B cell (primary cell): ENCODE data around the gene MT1M. TPM values are rescaled to one million over a fixed set of nuclear protein-coding genes. Genes with fewer than 3 reads are reported as not detected.

ENCODE experiments used
- ATAC-seq: fragments of 200-7000 bp; cut with Tn5 transposase; one replicate; pipeline ENCODE4 v1.10.0; 2021; ENCODE audit warnings: low read depth, mild to moderate bottlenecking, moderate number of reproducible peaks, moderate library complexity
- CTCF ChIA-PET: fragments of 350-600 bp; sonication (Branson Sonifier 250); formaldehyde crosslinking; loops from one replicate; lab custom pipeline; 2021; ENCODE audit warnings: antibody characterized with exemption, inconsistent platforms; lab: Charles Lee
- POLR2A ChIA-PET: fragments of 350-600 bp; sonication (Branson Sonifier 250); formaldehyde crosslinking; loops from one replicate; lab custom pipeline; 2021; ENCODE audit warnings: antibody characterized with exemption; lab: Charles Lee
- DNase-seq: peaks from one replicate; pipeline ENCODE4 v3.0.0; 2013
- H2AFZ ChIP-seq: 2 replicates; pipeline ENCODE4 v1.6.1; 2012; ENCODE audit warnings: mild to moderate bottlenecking, low read depth, low read length; ENCODE audit not compliant: insufficient read depth, poor library complexity, severe bottlenecking
- H3K27ac ChIP-seq, 2 donors: 1 replicate in 1 of 2; 2 replicates in 1 of 2; pipeline ENCODE4 v1.5.1; 2012 to 2013; ENCODE audit warnings: low read length in 2 of 2, mild to moderate bottlenecking in 2 of 2, moderate library complexity in 1 of 2
- H3K27me3 ChIP-seq, 4 experiments: fragments of 200-600 bp in 1 of 4; sonication (generic) in 1 of 4; replicated peaks in 1 of 4; 1 replicate in 2 of 4; 2 replicates in 2 of 4; pipeline versions ENCODE4 v1.6.1 to v1.7.0; 2013 to 2016; ENCODE audit warnings: low read length in 3 of 4, mild to moderate bottlenecking in 2 of 4, mixed read lengths in 1 of 4, moderate library complexity in 1 of 4; ENCODE audit not compliant: insufficient read depth in 4 of 4, control insufficient read depth in 3 of 4; ENCODE audit errors: control extremely low read depth in 1 of 4
- H3K36me3 ChIP-seq, 2 experiments: replicated peaks in 1 of 2; 1 replicate in 1 of 2; 2 replicates in 1 of 2; pipeline versions ENCODE4 v1.6.1 to v1.7.1; 2013; ENCODE audit warnings: low read length in 1 of 2; ENCODE audit not compliant: insufficient read depth in 2 of 2, control insufficient read depth in 1 of 2; ENCODE audit errors: control extremely low read depth in 1 of 2, extremely low read depth in 1 of 2
- H3K4me1 ChIP-seq, 2 donors: fragments of 200-600 bp in 1 of 2; sonication (generic) in 1 of 2; 1 replicate in 1 of 2; 2 replicates in 1 of 2; pipeline versions ENCODE4 v1.5.1 to v1.6.1; 2013 to 2017; ENCODE audit warnings: low read length in 2 of 2; ENCODE audit not compliant: control insufficient read depth in 2 of 2, insufficient read depth in 2 of 2
- H3K4me2 ChIP-seq: replicated peaks from 2 replicates; pipeline ENCODE3; 2012; ENCODE audit warnings: mild to moderate bottlenecking, low read depth, low read length; ENCODE audit not compliant: poor library complexity, severe bottlenecking
- H3K4me3 ChIP-seq, 5 experiments: fragments of 200-600 bp in 1 of 5; sonication (generic) in 1 of 5; 1 replicate in 3 of 5; 2 replicates in 2 of 5; pipeline versions ENCODE4 v1.5.1 to v1.7.0; 2011 to 2016; ENCODE audit warnings: low read length in 4 of 5, mild to moderate bottlenecking in 4 of 5, low read depth in 2 of 5, control low read depth in 1 of 5, moderate library complexity in 1 of 5; ENCODE audit not compliant: insufficient read depth in 1 of 5; ENCODE audit errors: control extremely low read depth in 1 of 5, extremely low read depth in 1 of 5
- H3K79me2 ChIP-seq: fragments of 200-600 bp; sonication (generic); one replicate; pipeline ENCODE4 v1.6.0; 2016; ENCODE audit warnings: low read length; ENCODE audit not compliant: control insufficient read depth, insufficient read depth
- H3K9ac ChIP-seq: fragments of 200-600 bp; sonication (generic); 2 replicates; pipeline ENCODE4 v1.6.1; 2017; ENCODE audit warnings: mild to moderate bottlenecking, low read length, moderate library complexity
- H3K9me3 ChIP-seq, 3 donors: one replicate each; pipeline versions ENCODE4 v1.6.1 to v1.7.1; 2013; ENCODE audit warnings: low read length in 2 of 3; ENCODE audit not compliant: control insufficient read depth in 2 of 3, insufficient read depth in 1 of 3; ENCODE audit errors: control extremely low read depth in 1 of 3
- H4K20me1 ChIP-seq: 2 replicates; pipeline ENCODE4 v1.6.0; 2012; ENCODE audit warnings: mild to moderate bottlenecking, low read length; ENCODE audit not compliant: insufficient read depth, control insufficient read depth, poor library complexity, severe bottlenecking
- H3K27ac Mint-ChIP-seq: one replicate; pipeline ENCODE4 v1.8.0; 2021; ENCODE audit warnings: mixed read lengths
- H3K27me3 Mint-ChIP-seq: one replicate; pipeline ENCODE4 v1.8.0; 2021; ENCODE audit warnings: mixed read lengths
- H3K4me1 Mint-ChIP-seq: one replicate; pipeline ENCODE4 v1.8.0; 2021; ENCODE audit warnings: mixed read lengths
- H3K4me3 Mint-ChIP-seq: one replicate; pipeline ENCODE4 v1.8.0; 2021; ENCODE audit warnings: mixed read lengths
- H3K9me3 Mint-ChIP-seq: one replicate; pipeline ENCODE4 v1.8.0; 2022; ENCODE audit warnings: mixed read lengths; ENCODE audit not compliant: insufficient read depth
- CTCF ChIP-seq: fragments of 200-600 bp; IDR thresholded peaks from one replicate; pipeline ENCODE4 v1.8.0; 2022; ENCODE audit warnings: antibody characterized with exemption, mild to moderate bottlenecking
- EZH2 ChIP-seq: IDR thresholded peaks from 2 replicates; pipeline ENCODE4 v1.6.1; 2012; ENCODE audit warnings: borderline replicate concordance, low read depth, mild to moderate bottlenecking, moderate library complexity, low read length; ENCODE audit not compliant: insufficient read depth, poor library complexity, severe bottlenecking
- WGBS: methylation state at CpG from one replicate; pipeline ENCODE4 v1.1.5; 2013; ENCODE audit warnings: missing lambda C conversion rate; ENCODE audit not compliant: insufficient coverage; 5-methylcytosine and 5-hydroxymethylcytosine counted together
- intact Hi-C: fragments of 100-400 bp; cut with micrococcal nuclease; formaldehyde crosslinking; loops from one replicate; pipeline ENCODE4 v1.10.0; 2022
- polyA plus RNA-seq: library from polyadenylated mRNA; depleted of rRNA; stranded (reverse); fragments of >200 nt; gene quantifications from 2 replicates; pipeline ENCODE4 v1.2.3, GENCODE V29; 2012
- total RNA-seq, 2 donors: library from RNA; stranded (reverse); fragments of 120-200 nt in 1 of 2; gene quantifications; 1 replicate in 1 of 2; 2 replicates in 1 of 2; pipeline versions ENCODE4 v1.2.3 to v1.2.4, GENCODE V29; 2013 to 2022

MT1M gene
- total and polyA plus RNA-seq, 2 donors (not counting 1 experiment from before 2014, with no cell fraction given): not detected

GRCh38 chr16:56608876-56609462 lies 23.5 kb upstream of the MT1M start:
- Histone ChIP-seq H3K4me3 (peak overlapping the region; percentile 60 to 77 (median 73)), H3K4me2 (peak overlapping the region; percentile 86), H3K4me1 (peaks cover 21 to 41% of the 10 kb centered on the region in 2 donors), H3K36me3 (no peaks in the 10 kb centered on the region), H2AFZ (peak overlapping the region; percentile 77), H3K9ac (peak overlapping the region; percentile 66), H3K27ac (peak overlapping the region in 1 of 2 donors; percentile 12), H3K9me3 (no peaks in the 10 kb centered on the region), H4K20me1 (no peaks in the 10 kb centered on the region), H3K27me3 (no peaks in the 10 kb centered on the region), H3K79me2 (no peaks in the 10 kb centered on the region)
- Mint-ChIP-seq H3K27ac (peak overlapping the region; percentile 88), H3K4me1 (peaks cover 37% of the 10 kb centered on the region), H3K27me3 (no peaks in the 10 kb centered on the region), H3K9me3 (no peaks in the 10 kb centered on the region), H3K4me3 (peak overlapping the region; percentile 97)
- no peak for DNase-seq
- no peak for TF ChIP-seq EZH2
- TF ChIP-seq CTCF: no peak
- intact Hi-C loops: loop anchor here (1.0 to 10.0 kb wide), 12 partner anchors 22 to 636 kb away; partner anchors contain the start of genes ARL2BP, MT1F, MT1X and NUDT21
- ATAC-seq: no peak
- POLR2A ChIA-PET: interaction anchor here (1.3 kb wide), 1 partner anchor 34 kb away, joined by 3 read pairs; no protein-coding TSS in a partner anchor
- CTCF ChIA-PET: interaction anchor here (1.0 to 2.2 kb wide), 6 partner anchors 9 to 291 kb away, joined by 3 to 18 read pairs (median 4); no protein-coding TSS in a partner anchor
- WGBS: 0% methylated on average over 16 of the region's 21 CpGs

DNA sequence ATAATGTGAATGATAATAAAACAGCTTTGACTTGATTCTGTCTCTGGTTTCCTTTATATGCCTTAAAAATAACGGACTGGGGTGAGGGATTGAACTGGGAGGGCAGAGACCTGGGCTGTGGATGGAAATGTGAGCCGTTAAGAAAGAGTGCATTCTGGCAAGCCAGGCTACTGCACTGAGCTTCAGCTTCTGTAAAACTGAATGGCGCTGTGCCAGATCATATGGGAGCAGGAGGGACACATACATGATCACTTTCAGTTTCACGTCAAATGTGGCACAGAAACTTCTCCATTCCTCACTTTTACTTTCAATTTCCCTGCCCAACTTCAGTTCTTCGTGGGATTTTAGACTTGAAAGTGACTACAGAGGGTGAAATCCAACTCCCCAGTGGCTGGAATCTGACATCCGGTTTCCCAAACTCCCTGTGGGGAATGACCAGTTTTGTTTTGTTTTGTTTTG lies 23.0 kb upstream of the MT1M start:
- CTCF ChIA-PET: interaction anchor here (1.0 to 2.2 kb wide), 6 partner anchors 8 to 95 kb away, joined by 3 to 18 read pairs (median 5); no protein-coding TSS in a partner anchor
- Mint-ChIP-seq H3K27ac (peak overlapping the region; percentile 88), H3K4me3 (peak overlapping the region; percentile 97), H3K27me3 (no peaks in the 10 kb centered on the region), H3K9me3 (no peaks in the 10 kb centered on the region), H3K4me1 (peaks cover 37% of the 10 kb centered on the region)
- H3K27ac ChIP-seq: peak overlapping the region; percentile 12 to 27
- peak overlapping the region; percentile 77 for H2AFZ ChIP-seq
- no peaks in the 10 kb centered on the region for H3K79me2 ChIP-seq
- peak overlapping the region; percentile 86 for H3K4me2 ChIP-seq
- no peaks in the 10 kb centered on the region for H3K36me3 ChIP-seq
- POLR2A ChIA-PET: no interaction called here
- H3K9me3 ChIP-seq: no peaks in the 10 kb centered on the region
- 0% methylated on average over 3 of the region's 6 CpGs for WGBS
- intact Hi-C loops: loop anchor here (1.0 to 10.0 kb wide), 7 partner anchors 21 to 635 kb away; partner anchors contain the start of genes ARL2BP, NUDT21, NUP93 and OGFOD1
- ATAC-seq: peak; percentile 63
- no peaks in the 10 kb centered on the region for H3K27me3 ChIP-seq
- peak overlapping the region; percentile 66 for H3K9ac ChIP-seq
- H3K4me1 ChIP-seq: peaks cover 21 to 41% of the 10 kb centered on the region in 2 donors
- DNase-seq: peak; percentile 91
- peak overlapping the region; percentile 60 to 77 (median 73) for H3K4me3 ChIP-seq
- TF ChIP-seq CTCF (no peak), EZH2 (no peak)
- H4K20me1 ChIP-seq: no peaks in the 10 kb centered on the region
